ENCODE results near the gene CFAP410.
"Not testable (repeated sequence)": the region's sequence is repeated elsewhere in the genome, so short reads cannot be mapped to it uniquely, and the experiment has no call there.

CFAP410 gene

GRCh38 chr21:44368711-44369446, 29.7 kb upstream of the CFAP410 start:
- no peak for DNase-seq

- DNase-seq = no peak
Observed at GRCh38 chr21:44366586-44367211, 27.5 kb upstream of the CFAP410 start.

DNA sequence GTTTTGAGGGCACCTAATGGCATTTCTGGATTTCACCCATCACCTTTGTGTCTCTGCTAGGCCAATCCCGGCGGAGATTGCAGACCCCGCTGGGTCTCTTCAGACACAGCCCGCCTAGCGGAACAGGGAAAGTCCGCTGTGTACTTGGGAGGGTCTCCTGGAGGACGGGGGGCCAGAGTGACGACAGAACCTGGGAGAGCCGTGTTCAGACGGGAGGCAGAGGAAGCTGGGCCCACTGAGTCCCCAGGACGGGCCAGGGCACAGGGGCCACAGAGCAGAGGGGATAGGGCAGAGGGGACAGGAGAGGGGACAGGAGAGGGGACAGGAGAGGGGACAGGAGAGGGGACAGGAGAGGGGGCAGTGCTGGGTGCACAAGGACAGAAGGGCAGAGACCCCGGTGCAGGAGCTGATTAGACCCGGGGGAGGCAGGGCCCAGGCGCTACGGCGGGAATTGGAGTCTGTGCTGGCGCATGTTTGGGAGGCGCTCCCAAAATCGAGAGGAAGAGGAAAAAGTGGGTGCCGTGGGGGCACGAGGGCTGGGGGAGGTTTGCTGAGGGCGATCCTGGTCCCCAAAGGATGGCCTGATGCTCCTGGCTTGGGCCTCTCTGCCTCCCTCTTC, 26.9 kb upstream of the CFAP410 start:
- no peak for DNase-seq

GRCh38 chr21:44365251-44365966, 26.2 kb upstream of the CFAP410 start:
- no peak for DNase-seq

DNA sequence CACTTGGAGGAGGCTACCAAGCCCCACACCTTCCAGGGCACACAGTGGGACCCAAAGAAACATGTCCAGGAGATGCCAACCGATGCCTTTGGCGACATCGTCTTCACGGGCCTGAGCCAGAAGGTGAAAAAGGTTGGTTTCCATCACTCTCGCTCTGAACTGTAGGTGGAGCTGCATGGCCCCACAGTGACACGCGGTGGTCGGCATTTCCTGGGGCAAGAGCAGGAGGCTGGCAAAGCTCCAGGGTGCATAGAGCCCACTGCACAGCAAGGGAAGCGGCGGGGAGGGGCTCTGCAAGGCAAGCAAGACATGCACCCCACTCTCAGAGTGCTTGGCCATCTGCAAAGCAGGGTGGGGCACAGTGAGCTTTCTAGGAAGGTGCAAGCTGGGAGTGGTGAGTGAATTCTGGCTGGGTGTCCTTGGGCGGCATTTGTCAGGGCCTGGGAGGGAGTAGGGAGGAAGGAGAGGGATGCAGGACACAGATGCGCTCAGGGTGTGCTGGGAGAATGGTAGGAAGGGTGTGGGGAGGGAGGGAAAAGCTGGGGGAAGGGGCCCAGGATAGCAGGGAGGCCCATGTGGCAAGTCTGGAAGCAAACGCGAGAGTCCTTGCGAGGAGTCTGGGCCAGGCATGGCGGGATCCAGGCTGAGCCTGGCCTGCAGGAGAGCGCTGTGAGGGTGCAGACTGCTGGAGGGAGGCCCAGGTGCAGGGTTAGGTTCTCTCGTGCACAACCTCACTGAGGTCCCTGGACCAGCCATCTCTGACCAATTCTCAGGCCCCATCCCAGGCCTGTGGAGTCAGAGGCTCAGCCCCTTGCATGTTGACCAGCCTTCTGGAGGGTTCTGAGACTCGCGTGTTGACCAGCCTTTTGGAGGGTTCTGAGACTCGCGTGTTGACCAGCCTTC, 25.2 kb upstream of the CFAP410 start:
- DNase-seq = no peak

DNA sequence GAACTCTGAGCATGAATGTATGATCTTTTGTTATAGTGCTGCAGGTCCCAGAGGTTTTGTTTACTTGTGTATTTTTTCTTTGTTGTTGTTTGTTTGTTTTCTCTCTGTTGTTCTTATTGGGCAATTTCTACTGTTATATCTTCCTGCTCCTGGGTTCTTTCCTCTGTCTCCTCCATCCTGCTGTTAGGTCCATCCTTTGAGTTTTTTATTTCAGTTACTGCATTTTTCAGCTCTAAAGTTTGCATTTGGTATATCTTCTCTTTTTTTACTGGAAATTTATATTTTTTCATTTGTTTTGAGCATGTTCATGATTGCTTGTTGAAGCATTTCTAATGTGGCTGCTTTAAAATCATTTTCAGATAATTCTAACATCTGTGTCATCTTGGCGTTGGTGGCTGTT, 24.1 kb upstream of the CFAP410 start:
- no peak for DNase-seq

- not testable (repeated sequence) for DNase-seq
Observed at GRCh38 chr21:44361903-44362302, 22.7 kb upstream of the CFAP410 start.

- no peak for DNase-seq
Observed at GRCh38 chr21:44360159-44360558, 21.0 kb upstream of the CFAP410 start.

- DNase-seq = no peak
Observed at GRCh38 chr21:44359396-44359795, 20.2 kb upstream of the CFAP410 start.

- DNase-seq = no peak
Observed at GRCh38 chr21:44357064-44357837, 18.1 kb upstream of the CFAP410 start.

DNA sequence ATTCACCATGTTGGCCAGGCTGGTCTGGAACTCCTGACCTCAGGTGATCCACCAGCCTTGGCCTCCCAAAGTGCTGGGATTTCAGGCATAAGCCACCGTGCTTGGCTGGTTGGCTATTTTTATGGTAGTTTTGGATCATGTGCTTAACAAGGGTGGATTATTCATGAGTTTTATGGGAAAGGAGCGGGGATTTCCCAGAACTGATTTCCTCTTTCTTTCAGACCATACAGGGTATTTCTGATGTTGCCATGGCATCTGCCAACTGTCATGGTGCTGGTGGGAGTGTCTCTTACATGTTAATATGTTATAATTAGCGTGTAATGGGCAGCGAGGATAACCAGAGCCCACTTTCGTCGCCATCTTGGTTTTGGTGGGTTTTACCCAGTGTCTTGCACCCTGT, 17.4 kb upstream of the CFAP410 start:
- DNase-seq = no peak

DNA sequence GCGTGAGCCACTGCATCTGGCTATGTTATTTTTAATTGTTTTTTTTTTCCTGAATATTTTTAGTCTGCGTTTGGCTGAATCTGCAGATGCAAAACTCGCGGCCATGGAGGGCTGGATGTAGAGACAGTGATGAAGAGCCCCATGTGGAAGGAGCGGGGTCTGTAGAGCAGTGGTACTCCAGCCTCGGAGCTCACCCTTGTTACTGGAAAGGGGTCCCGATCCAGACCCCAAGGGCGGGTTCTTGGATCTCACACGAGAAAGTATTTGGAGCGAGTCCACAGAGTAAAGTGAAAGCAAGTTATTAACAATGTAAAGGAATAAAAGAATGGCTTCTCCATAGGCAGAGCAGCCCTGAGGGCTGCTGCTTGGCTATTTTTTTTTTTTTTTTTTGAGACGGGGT, 17.0 kb upstream of the CFAP410 start:
- no peak for DNase-seq

GRCh38 chr21:44354775-44355771, 15.9 kb upstream of the CFAP410 start:
- no peak for DNase-seq

DNA sequence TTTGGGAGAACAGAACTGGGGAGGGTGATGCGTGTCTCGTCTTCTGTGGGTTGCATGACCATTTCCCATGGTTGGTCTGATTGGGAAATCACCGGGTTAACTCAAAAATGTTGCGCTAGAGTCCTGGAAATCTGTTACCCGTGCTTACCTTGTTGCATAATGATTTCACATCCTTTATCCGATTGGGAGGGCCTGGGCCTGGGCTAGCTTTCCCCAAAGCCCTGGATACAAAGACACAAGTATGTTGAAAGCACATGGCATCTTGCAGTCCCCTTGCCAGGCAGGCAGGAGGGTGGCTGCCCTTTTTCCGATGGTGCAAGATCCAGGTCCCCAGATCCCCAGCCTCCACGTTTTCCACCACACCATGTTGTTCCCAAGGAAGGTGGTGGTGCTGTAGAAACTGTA, 14.8 kb upstream of the CFAP410 start:
- DNase-seq = no peak

DNA sequence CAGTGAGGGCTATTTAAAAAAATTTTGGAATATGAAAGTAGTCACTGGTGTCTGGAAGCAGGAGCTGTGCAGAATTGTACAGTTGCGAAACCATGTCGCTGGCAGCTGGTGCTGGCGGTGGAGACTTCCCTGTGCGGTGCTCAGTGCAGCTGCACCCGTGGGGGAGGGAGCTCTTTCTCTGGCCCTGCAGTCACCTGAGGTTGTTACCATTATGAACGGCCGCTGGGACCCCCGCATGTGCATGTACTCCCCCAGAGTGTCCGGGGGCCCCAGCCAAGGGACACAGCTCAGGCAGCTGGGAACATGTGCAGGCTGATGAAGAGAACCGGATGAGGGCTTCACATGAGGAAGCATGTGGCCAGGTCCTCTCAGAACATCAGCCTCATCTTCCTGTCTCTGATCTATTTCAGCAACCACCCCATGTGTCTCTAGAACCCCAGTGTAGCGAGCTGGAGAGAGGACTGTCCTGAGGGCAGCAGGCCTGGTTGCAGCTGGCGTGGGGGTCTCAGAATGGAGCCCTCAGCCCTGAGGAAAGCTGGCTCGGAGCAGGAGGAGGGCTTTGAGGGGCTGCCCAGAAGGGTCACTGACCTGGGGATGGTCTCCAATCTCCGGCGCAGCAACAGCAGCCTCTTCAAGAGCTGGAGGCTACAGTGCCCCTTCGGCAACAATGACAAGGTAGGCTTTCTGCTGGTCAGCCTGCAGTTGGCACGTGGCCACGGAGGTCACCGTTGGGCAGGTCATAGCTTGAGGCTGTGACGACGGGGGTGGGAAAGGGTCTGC, 14.2 kb upstream of the CFAP410 start, which contains the start of gene TRPM2:
TRPM2 (plus strand) TSS at position 431 of the 780 bp plus-strand sequence; CDS start at position 511, 80 bp downstream.
- peak; percentile 22 for DNase-seq

DNA sequence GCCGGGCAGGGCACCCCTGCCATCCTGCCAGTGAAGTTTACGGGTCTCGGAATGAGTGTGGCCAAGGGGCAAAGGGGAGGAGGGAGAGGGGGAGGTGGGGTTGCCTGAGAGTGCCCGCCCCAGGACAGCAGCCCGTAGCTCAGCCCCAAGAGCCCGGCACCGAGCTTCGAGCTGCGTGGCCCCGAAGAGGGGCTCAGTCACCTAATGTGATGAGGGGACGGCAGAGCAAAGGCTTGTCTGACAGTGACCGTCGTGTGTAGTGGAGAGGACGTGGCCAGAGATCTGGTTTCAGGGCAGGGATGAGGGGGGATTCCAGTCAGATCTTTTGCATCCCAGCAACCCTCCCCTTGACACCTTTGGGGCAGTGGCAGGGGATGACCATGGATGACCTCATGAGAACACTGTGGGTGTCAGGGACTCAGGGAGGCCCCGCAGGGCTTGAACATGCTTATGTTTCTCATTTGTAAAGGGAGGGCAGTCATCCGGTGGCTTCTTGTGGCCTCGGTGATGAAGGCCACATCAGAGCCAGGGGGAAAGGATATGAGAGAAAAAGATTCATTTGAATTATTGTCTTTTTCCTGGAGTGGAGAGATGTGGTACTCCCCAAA, 13.2 kb upstream of the CFAP410 start:
- DNase-seq = no peak

DNA sequence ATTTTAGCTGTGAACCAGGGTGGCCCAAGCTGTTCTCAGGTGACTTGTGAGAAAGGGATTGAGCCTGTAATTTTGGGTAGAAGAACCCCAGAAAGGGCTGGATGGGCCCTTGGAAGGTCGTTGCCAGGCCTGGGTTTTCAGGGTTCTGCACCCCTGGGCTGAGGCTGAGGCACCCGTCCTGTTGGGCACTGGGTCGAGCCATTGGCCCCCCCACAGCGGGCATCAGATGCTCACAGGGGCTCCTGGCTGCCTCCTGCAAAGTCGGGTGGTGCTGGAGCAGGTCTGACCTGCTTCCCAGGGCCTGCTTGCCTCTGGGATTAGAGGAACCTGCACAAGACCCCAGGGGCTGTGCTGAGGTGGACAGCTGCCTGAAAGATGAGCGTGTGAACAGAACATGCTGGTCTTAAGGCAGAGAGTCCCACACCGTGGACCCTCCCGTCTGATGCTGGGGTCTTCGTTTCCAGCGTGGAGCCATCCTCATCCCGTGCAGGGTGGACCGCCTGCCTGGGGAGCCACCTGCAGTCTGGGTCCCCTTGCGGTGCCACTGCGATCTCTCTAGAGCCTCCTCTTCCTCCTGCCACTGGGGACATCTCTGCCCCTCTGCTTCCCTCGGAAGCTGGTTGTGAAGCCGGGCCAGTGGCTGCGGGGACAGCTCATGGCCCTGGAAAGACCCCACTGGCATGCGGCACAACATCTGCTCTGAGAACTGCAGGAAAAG, 12.5 kb upstream of the CFAP410 start:
- no peak for DNase-seq

GRCh38 chr21:44350773-44351481, 11.7 kb upstream of the CFAP410 start:
- no peak for DNase-seq
